Kidney capillary endothelial cell (primary cell): ENCODE measurements around the gene OGFR.

ENCODE experiments used
- DNase-seq: peaks from one replicate; pipeline ENCODE4 v3.0.0-alpha.2; 2018; ENCODE audit warnings: low spot score

OGFR gene

DNA sequence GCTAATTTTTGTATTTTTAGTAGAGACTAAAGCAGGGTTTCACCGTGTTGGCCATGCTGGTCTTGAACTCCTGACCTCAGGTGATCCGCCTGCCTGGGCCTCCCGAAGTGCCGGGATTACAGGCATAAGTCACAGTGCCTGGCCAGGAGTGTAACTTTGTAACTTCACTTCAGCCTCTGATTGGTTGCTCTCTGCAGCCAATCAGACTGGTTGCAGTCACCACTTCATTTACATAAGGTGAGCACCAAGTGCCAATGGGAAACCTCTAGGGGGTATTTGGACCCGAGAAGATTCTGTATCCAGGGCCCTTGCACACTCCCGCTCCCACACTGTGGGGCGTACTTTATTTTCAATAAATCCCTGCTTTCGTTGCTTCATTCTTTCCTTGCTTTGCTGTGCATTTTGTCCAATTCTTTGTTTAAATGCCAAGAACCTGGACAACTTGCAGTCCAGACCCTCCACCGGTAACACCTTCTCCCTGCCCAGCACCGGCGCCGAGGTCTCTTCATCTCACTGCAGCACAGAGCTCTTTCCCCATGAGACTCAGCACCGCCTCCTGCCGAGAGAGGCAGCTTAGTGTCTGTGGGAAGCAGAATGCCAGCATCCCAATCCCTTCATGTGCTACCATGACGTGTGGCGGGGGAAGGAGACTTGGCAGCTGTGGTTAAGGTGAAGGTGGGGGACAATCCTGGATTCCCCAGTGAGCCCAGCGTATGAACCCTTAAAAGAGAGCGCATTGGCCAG is 22.3 kb upstream of the OGFR start:
- no peak for DNase-seq

DNA sequence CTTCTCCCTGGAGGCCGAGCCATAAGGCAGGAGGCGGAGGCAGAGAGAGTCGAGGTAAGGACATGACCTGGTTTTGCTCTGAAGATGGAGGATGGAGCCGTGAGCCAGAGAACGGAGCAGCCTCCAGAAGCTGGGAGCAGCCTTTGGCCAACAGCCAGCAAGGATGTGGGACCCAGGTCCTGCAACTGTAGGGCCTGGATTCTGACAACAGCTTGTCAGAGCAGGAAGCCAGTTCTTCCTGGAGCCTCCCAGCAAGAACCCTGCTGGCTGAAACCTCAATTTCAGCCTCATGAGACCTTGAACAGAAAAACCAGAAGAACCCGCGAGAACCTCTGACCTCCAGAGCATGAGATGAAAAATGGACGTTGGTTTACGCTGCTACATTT is 21.7 kb upstream of the OGFR start:
- DNase-seq, result peak; percentile 52

DNA sequence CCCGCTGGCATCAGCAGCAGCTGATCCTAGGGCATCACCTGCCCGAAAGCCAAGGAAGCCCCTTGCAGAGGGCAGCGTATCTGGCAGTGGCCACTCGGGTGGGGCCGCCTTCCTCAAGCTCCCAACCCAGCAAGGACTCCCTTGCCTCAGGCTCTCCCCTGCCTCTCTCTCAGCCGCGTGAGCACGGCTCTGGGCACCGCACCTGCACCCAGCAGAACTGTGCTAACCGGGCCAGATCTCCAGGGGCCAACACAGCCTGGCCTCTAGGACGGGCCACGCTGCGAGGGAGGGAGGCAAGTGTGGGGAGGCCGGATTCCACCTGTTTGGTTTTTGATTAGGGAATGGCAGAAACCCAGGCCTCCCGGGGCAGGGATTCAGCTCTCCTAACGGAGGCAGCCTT is 20.1 kb upstream of the OGFR start:
- no peak for DNase-seq

DNA sequence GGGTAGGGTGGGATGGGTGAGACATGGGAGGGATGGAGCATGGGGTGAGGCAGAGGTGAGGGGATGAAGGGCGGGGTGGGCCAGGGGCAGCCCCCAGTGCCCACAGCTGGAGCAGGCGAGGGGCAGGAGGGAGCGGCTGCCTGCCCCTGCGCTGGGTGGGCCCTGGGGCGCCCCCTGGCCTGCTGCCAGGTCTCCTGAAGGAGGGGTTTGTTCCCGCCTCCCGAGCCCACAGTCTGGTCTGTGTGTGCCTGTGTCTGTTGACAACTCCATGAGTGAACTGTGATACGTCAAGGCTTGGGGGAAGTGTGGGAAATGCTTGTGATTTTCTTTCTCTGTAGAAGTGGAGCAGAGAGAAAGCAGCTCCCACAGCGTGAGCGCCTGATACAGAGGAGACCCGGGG is 19.2 kb upstream of the OGFR start:
- DNase-seq, result no peak

DNA sequence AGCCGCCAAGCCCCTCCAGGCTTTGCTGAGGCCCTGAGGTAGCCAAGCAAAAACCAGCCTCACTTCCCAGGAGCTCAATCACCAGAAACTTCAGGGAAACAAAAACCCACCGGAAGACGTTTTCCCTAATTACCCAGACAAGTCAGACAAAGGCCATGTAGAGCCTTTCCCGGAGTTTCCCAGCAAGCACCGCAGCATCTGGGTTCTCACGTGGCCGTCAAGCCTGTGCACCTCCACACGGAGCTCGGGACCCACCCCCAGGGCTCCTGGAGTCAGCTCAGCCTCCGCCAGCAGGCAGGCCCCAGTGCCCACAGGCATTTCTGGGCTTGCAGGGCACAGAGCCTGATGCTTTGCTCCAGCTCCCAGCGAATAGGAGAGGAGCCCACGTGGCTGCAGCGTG is 18.5 kb upstream of the OGFR start:
- DNase-seq, result no peak

DNA sequence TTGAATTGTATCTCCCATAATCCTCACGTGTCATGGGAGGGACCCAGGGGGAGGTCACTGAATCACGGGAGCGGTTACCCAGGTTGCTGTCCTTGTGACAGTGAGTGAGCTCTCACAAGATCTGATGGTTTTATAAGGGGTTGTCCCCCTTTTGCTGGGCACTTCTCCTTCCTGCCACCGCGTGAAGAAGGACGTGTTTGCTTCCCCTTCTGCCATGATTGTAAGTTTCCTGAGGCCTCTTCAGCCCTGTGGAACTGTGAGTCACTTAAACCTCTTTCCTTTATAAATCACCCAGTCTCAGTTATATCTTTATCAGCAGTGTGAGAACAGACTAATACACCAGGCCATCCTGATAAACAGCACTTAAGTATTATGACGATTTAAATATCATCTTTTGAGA is 17.3 kb upstream of the OGFR start:
- DNase-seq, result no peak

DNA sequence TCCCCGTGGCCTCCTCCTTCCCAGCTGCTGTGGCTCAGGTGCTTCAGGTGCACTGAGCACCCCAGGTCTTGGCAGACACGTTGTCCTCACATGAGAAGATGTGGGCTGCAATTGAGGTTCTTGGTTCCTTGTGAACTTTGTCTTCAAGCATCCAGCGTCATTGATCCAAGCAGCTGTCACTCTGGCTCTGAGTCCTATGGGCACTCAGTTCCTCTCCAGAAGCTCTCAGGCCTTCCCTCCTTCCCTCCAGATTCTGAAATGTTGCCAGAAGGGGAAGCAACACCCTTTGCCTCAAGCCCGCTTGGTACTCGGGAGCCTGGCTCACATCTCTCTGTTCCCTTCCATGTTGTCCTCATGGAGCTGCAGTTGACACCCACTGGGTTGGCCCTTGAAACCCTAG is 16.8 kb upstream of the OGFR start:
- DNase-seq, result no peak

DNA sequence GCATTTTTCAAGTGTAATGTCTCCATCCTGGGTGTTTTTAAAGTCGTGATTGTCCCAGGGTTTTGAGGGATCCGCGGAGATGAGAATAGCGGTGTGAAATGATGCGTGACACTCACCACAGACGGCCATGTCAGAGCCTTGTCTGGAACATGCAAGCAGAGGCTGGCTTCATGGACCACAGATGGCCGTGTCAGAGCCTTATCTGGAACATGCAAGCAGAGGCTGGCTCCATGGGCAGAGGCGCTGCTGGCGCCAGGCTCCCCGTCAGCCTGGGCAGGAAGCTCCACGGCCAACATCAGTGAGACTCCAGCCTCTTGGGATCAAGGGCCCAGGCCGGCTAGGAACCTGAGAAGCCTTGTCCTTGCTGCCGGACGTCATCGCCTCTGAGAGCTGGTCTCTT is 16.0 kb upstream of the OGFR start:
- no peak for DNase-seq

DNA sequence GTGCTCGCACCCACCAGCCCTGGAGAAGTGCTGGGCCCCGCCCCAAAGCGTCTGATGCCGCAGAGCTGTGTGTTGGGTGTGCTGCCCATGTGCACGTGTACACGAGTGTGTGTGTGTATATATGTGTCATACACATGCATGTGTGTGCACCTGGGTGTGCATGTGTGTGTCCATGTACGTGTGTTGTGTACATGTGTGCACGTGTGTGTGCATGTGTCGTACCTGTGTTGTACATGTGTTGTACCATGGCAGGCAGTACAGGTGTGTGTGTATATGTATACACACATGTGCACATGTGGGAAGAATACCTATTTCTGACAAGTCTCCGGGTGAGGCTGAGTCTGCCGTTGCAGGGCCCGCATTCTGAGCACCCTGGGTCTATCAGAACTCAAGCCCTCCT is 14.6 kb upstream of the OGFR start:
- no peak for DNase-seq

DNA sequence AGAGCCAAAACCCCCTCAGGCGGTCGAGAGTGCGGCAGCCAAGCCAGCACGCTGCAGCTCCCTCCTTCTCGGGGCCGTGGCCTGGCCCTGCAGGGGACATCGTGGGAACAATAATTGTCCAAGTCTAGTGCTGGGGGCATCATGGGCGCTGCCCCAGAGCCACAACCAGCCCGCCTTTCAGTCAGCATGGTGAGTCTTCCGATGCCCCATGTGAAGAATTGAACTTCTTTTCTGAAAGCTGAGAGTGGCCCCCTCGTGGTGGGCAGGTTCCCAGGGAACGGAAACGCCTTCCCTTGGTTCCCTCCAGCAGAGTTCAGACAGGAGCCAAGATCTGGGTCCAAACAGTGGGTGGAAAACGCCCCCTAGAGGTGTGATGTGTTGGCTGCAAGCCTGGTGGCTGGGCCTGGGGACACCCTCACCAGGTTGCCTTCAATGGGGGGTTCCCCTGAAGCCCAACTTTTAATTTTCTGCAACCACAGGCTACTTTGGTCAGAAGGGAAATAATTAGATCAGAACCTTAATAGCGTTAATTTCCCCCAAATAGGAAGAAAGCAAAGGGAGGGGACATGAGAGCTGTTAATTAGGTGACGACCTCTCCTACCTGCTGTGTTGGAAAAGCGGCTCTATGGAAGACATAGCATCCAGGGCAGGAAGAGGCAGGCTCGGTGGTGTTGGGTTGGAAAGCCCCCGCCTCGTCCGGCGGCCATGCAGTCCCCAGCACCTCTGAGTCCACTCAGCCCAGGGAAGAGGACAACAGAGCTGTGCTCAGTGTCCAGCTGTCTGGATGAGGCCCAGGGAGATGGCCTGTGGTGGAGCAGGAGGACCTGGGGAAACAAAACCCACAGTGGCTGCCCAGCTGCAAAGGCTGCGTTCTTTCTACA is 13.1 kb upstream of the OGFR start:
- peak; percentile 88 for DNase-seq

DNA sequence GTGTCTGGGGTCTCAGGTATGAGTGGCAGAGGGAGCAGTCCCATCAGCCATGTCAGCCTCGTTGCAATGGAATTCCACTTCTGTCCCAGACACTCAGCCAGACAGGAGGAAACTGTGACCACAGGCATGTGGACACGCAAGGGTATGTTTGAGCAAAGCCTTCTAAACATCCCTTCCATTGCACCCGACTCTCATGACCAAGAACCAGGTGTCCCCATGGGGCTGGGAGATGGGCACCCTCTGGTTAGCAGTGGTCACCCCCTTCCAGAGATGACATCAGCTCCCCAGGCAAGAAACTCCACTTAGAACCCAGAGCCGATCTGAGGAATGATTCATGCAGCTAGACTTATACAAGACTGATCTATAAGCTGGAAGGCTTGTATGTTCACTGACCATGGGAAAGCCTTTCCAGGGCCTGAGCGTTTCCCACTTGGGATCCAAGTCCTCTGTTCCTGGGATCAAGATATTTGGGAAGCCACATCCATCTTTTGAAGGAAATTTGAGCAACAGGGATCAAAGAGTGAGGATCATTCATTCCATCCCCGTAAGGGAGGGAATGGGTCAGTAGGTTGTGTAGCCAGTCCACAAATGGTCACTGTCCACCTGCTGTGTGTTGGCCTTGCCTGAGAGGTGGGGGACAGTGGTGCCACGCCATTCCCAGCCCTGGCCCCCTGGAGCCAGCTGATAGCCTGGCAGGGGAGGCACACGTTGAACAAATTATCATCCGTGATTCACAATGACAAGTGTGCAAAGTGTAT is 12.3 kb upstream of the OGFR start:
- no peak for DNase-seq

DNA sequence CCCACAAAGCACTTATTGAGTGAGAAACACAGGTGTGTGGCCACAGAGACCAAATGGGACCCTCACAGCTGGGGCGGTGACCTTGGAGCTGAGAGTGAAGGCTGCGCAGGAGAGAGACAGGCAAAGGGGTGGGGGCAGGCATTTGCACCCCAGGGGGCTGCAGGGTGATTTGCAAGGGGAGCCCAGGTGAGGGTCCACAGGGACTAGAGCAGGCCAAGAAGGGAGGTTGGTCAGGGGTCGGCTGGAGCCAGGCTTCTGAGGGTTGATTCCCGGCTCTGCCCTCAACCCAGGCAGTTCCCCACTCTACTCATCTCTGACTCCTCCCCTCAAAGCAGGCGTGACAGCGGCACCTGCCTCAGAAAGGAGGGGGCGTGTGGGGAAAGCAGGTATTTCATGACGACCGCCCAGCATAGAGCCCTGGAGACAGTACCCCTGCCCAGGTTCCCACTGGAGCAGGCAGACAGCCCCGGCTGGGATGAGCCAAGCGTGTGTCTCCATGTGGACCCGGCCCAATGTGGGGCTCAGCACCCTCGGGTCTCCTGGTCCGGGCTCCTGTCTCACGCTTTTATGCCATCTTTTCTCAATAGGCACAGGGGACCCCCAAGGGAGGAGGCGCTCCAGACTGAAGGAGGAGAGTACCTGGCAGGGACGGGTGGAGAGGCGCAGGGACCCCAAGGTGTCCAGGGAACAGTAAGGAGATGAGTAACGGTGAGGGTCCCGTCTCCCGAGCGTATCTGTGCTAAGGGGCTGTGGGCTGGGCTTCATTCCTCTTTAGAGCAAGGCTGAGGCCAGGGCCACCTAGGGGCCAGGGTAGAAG is 11.5 kb upstream of the OGFR start:
- DNase-seq, result no peak

DNA sequence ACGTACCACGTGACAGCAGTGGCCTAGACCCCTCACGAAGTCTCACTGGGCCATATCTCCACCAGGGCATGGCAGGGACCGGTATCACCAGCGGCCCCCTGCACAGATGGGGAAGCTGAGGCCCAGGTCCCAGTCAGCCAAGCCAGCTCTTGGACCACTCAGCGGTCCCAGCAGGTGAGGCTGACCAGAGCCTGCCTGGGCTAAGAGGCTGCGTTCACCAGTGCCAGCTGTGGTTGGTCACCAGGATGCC is 11.0 kb upstream of the OGFR start:
- DNase-seq, result no peak

DNA sequence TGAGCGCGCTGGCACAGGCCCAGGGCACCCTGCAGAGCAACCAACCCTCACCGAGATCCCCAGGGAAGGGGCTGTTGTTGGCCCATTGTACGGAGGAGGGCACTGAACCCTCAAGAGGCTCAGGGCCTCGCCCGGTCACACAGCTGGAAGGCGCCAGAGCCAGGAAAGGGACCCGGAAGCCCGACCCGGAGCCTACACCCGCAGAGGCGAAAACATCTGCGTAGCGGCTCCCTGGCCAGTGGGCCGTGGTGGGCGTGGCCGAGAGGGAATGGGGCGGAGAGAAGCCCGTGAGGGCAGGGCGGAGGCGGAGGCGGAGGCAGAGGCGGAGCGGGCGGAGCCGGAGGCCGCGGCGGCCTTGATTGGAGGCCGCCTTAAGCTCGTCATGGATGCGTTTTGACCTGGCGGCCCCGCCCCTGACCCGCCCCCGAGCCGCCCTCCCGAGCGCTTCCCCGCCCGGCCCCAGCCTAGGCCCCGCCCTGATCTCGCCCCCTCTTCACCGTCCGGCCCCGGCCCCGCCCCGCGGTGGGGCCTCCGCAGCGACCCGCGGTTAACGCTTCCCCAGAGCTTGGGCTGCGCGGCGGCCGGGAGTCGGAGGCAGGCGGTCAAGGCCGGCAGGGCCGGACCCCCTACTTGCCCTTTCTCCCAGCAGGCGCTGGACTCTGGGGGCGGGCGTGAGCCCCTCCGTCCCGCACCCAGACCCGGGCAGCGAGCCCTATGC is 10.5 kb upstream of the OGFR start:
- peak; percentile 92 for DNase-seq

DNA sequence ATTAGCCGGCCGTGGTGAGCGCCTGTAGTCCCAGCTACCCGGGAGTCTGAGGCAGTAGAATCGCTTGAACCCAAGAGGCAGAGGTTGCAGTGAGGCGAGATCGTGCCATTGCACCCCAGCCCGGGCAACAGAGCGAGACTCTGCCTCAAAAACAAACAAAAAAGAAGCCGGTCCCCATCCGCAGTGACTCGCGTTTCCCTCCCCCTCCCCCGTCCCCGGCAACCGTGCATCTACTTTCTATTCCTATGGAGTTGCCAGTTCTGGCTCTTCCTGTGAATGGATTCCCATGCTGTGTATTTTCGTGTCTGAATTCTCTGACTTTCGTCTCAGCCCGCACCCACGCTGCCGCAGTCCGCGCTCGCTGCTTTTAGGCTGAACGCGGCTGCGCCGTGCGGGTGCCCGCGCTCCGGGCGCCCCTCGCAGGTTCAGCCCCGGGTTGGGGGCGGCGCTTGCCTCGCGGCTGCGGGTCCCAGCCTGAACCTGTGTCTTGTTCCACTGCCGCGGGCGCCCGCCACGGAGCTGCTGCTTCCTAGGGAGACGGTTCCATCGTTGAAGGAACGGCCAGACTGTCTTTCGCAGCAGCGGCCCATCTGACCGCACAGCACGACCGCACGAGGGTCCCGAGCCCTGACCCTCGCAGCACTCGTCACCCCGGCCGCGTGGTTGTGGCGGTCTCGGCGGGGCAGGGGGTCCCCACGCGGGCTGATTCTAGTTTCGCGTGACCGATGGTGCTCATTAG is 9.4 kb upstream of the OGFR start:
- DNase-seq, result no peak

DNA sequence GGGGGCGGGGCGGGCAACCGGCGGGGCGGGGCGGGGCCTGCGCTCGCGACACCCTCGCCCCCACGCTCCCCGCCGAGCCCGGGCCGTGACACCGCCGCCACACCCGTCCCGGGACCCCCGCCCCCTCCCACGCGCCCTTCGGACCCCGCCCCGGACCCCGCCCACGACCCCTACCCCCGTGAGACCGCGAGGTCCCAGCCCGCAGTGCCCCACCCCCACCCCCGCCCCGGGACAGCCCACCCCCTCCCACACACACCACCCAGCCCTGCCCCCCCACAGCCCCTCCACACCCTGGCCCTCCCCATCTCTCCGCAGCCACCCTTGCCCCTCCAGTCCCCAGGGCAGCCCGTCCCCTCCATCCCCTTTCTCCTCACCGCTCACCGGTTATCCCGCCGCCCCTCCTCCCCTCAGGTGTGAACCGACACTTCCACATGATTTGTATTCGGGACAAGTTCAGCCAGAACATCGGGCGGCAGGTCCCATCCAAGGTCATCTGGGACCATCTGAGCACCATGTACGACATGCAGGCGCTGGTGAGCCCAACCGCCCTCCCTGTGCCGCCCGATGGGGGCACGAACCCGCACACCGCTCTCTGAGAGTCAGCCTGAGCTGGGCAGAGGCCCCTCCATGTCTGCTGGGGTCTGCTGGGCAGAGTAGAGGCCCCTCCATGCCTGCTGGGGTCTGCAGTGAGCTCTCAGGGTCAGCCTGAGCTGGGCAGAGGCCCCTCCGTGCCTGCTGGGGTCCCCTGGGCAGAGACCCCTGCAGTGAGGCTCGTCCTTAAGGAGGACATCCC is 7.7 kb upstream of the OGFR start:
- no peak for DNase-seq

DNA sequence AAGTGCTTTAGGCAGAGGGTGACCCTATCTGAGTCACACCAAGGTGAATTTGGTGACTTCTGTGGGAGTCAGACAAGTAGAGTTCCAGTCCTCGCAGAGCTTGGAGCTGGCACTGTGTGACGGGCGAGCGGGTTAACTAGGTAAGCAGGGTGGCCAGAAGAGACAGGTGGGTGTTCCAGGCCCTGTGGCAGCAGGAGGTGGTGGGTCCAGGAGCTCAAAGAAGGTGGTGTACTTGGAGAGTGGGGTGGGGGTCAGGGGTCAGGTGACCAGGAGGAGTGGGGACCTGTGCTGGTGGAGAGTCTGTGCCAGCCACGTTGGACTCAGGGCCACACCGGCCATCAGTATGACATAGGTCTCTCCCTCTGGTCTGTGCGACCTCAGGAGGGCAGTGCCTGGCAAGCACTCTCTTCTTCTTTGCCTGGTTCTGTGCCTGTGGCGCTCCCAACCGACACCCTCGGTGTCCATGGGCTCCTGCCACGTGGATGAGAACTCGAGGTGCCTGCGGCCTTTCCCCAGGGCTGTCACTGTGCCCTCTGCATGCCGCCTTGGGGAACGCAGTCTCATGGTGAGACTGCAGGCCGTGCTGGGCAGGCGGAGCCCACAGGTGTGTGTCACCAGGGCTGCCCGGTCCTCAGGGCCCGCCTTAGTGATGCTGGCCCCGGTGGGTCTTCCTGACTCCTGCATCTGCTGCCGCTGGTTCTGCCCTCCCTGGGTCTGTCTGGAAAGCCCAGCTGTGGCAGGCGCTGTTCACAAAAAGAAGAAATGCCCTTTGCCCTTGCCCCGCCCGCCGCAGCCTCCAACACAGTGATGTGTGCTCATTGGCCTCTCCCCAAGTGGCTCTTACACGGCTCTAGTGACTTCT is 6.7 kb upstream of the OGFR start:
- DNase-seq, result no peak

DNA sequence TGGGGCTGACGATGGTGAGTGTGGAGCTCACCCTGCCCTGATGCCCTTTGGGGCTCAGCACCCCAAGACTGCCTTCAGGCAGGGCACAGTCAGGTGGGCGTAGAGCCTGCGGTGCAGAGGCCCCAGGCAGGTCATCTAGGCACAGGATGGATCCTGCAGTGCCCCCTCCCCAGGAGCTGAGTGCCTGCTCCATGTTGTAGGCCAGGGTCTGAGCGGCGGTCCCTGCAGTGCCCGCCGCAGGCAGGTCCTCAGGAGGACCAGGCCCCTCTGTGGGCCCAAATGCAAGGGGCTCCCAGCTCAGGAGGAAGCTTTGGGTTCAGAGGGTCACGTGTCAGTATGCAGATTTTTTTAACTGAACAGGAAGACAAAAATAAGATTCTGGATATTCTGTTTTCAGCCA is 5.6 kb upstream of the OGFR start:
- no peak for DNase-seq

DNA sequence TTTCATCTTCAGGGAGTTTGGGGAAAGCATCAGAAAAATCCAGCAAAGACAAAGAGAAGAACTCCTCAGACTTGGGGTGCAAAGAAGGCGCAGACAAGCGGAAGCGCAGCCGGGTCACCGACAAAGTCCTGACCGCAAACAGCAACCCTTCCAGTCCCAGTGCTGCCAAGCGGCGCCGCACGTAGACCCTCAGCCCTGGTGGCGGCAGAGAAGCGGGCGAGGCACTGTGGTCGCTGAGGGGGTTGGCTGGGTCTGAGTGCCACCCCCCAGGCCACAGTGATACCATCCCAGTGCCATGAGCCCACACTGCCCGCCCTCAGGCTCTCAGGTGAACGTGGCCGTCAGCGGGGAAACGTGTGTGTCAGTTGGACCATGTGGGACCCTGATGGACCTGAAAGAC is 5.2 kb upstream of the OGFR start:
- no peak for DNase-seq
